ENCODE measurements around the gene ALKBH3. TPM values are rescaled to one million over a fixed set of nuclear protein-coding genes. Genes with fewer than 3 reads are reported as not detected.

ALKBH3 gene
- total and polyA plus RNA-seq, 10 of the 15 experiments (the other 5 are each of a cell fraction or from before 2014, with no cell fraction given): 22.1 to 50.8 (median 38.5) TPM

DNA sequence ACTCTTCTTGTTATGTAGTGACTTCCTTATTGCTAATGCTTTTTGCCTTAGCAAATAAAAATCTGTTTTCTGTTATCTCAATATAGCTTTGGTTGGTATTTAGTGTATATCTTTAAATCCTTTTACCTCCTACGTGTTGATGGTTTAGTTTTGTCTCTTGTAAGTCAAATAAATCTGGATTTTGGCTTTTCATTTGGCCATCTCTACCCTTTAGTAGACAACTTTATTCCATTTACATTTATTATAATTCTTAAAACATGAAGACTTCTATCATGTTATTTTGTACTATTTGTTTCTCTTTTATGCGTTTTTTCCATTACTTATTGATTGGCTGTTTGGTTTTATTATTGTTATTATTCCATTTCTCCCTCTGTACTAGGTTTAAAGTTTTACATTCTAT, 19.5 kb upstream of the ALKBH3 start (continued):
- TF ChIP-seq RB1 (IDR thresholded peaks at IDR 0.05; ENCODE audit: borderline replicate concordance) (no peak), IKZF1 (conservative IDR thresholded peaks at IDR 0.05) (no peak), NR2F1 (conservative IDR thresholded peaks at IDR 0.05) (no peak)

DNA sequence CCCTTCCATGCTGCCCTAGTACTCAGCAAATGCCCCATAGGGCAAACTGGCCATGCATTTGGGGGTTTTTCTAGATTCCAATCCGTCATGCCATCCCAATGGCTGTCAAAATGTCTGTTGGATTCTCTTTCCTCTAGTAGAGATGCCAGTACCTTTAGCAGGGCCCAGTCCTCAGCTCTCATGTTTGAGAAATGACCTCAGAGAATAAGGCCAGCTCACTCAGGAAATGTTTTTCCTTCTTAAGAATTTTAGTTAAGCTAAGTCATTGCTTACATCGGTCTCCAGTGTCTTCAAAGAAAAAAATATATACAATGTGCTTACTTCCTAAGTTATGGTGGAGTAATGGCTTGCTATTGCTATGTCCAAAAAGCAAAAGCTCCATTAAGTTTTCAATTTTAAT, 14.1 kb upstream of the ALKBH3 start:
- Histone ChIP-seq H3K27me3 (replicated peaks in 1 of 2; ENCODE audit: control insufficient read depth in 2 of 2, insufficient read depth in 2 of 2, low read length in 1 of 2) (peaks cover 0 to 5% of the 10 kb centered on the region in 2 experiments; a peak in 1 of 4 replicates), H3K27ac (ENCODE audit: control insufficient read depth, insufficient read depth) (no peak overlapping the region), H4K20me1 (ENCODE audit: control insufficient read depth, insufficient read depth) (no peaks in the 10 kb centered on the region), H3K9ac (ENCODE audit: control insufficient read depth, insufficient read depth, low read length) (no peak overlapping the region), H3K9me3 (replicated peaks; ENCODE audit: control insufficient read depth, insufficient read depth, low read length) (no peaks in the 10 kb centered on the region; the same call in 2 of the 3 replicates), H3K4me2 (ENCODE audit: control insufficient read depth, insufficient read depth) (no peak overlapping the region), H3K36me3 (ENCODE audit: control insufficient read depth in 2 of 2, insufficient read depth in 2 of 2, low read length in 1 of 2) (no peaks in the 10 kb centered on the region), H2AFZ (ENCODE audit: control insufficient read depth, low read depth, low read length) (no peak overlapping the region), H3K4me3 (no peak overlapping the region), H3K4me1 (ENCODE audit: control insufficient read depth, insufficient read depth, low read length) (peaks cover 10% of the 10 kb centered on the region), H3K79me2 (ENCODE audit: control insufficient read depth, insufficient read depth, low read length) (no peaks in the 10 kb centered on the region)
- ATAC-seq: no peak
- ChIA-PET SMC1A (ENCODE audit: uncharacterized antibody, unreplicated experiment) (interaction anchor here (0.6 to 2.6 kb wide), 4 partner anchors 15 to 508 kb away, joined by 3 to 6 read pairs (median 3); partner anchors contain the start of gene TTC17), CTCF (interaction anchor here (1.2 kb wide), 2 partner anchors 14 to 23 kb away, joined by 5 to 8 read pairs; no protein-coding TSS in a partner anchor), RAD21 (ENCODE audit: unreplicated experiment) (no interaction called here), POLR2A (no interaction called here)
- TF ChIP-seq EZH2 (IDR thresholded peaks at IDR 0.05; ENCODE audit: borderline replicate concordance, control insufficient read depth, low read depth, low read length) (no peak), KDM1A (IDR thresholded peaks at IDR 0.05; ENCODE audit: borderline replicate concordance) (no peak), BMI1 (IDR thresholded peaks at IDR 0.05; ENCODE audit: borderline replicate concordance) (no peak), JUNB (IDR thresholded peaks at IDR 0.05) (no peak), MTA3 (IDR thresholded peaks at IDR 0.05; ENCODE audit: borderline replicate concordance, low read length) (no peak), NR2F1 (conservative IDR thresholded peaks at IDR 0.05) (no peak), WRNIP1 (IDR thresholded peaks at IDR 0.05; ENCODE audit: borderline replicate concordance, low read depth, low read length) (no peak), SUPT20H (IDR thresholded peaks at IDR 0.05; ENCODE audit: borderline replicate concordance, control insufficient read depth, low read depth, low read length) (no peak)
- TF ChIP-seq, protein P1, sequence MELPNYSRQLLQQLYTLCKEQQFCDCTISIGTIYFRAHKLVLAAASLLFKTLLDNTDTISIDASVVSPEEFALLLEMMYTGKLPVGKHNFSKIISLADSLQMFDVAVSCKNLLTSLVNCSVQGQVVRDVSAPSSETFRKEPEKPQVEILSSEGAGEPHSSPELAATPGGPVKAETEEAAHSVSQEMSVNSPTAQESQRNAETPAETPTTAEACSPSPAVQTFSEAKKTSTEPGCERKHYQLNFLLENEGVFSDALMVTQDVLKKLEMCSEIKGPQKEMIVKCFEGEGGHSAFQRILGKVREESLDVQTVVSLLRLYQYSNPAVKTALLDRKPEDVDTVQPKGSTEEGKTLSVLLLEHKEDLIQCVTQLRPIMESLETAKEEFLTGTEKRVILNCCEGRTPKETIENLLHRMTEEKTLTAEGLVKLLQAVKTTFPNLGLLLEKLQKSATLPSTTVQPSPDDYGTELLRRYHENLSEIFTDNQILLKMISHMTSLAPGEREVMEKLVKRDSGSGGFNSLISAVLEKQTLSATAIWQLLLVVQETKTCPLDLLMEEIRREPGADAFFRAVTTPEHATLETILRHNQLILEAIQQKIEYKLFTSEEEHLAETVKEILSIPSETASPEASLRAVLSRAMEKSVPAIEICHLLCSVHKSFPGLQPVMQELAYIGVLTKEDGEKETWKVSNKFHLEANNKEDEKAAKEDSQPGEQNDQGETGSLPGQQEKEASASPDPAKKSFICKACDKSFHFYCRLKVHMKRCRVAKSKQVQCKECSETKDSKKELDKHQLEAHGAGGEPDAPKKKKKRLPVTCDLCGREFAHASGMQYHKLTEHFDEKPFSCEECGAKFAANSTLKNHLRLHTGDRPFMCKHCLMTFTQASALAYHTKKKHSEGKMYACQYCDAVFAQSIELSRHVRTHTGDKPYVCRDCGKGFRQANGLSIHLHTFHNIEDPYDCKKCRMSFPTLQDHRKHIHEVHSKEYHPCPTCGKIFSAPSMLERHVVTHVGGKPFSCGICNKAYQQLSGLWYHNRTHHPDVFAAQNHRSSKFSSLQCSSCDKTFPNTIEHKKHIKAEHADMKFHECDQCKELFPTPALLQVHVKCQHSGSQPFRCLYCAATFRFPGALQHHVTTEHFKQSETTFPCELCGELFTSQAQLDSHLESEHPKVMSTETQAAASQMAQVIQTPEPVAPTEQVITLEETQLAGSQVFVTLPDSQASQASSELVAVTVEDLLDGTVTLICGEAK (IDR thresholded peaks at IDR 0.05; ENCODE audit: borderline replicate concordance): no peak
- BruUV-seq (replicated peaks): no TSS peak
- DNase-seq (ENCODE audit: low read depth, low spot score): no peak
- in situ Hi-C loops (cut with MboI): no loop called here
- intact Hi-C loops (cut with micrococcal nuclease; ENCODE audit: unreplicated experiment): no loop called here
- no peak for FAIRE-seq
- 35% methylated on average over 2 of the region's 2 CpGs for WGBS (ENCODE audit: insufficient coverage, insufficient replicate concordance, low lambda C conversion rate, missing lambda C conversion rate)

Data from GM12878 (cell line).